Karpas-422 (cell line): ENCODE data around the gene CNTN4. TPM values are rescaled to one million over a fixed set of nuclear protein-coding genes. Genes with fewer than 3 reads are reported as not detected.

Source experiments
- DNase-seq: peaks from one replicate; pipeline ENCODE4 v3.0.0-alpha.2; 2015
- H2AFZ ChIP-seq: fragments of 200-600 bp; sonication (generic); 2 replicates; pipeline ENCODE4 v1.6.1; 2014; ENCODE audit warnings: antibody characterized with exemption, low read length, mixed read lengths
- H3K27ac ChIP-seq: fragments of 200-600 bp; sonication (generic); 2 replicates; pipeline ENCODE4 v1.5.1; 2014; ENCODE audit warnings: mild to moderate bottlenecking, low read length, moderate library complexity
- H3K27me3 ChIP-seq: fragments of 200-600 bp; sonication (generic); 2 replicates; pipeline ENCODE4 v1.6.1; 2014; ENCODE audit warnings: low read length, mixed read lengths
- H3K36me3 ChIP-seq: fragments of 200-600 bp; sonication (generic); 2 replicates; pipeline ENCODE4 v1.6.1; 2014; ENCODE audit warnings: low read length, mixed read lengths; ENCODE audit not compliant: insufficient read depth
- H3K4me1 ChIP-seq: fragments of 200-600 bp; sonication (generic); 2 replicates; pipeline ENCODE4 v1.6.1; 2014; ENCODE audit warnings: mild to moderate bottlenecking, low read length, mixed read lengths
- H3K4me2 ChIP-seq: fragments of 200-600 bp; sonication (generic); 2 replicates; pipeline ENCODE4 v1.6.1; 2014; ENCODE audit warnings: low read length, low read depth, mild to moderate bottlenecking; ENCODE audit not compliant: poor library complexity, severe bottlenecking
- H3K4me3 ChIP-seq: fragments of 200-600 bp; sonication (generic); 2 replicates; pipeline ENCODE4 v1.5.1; 2014; ENCODE audit warnings: mild to moderate bottlenecking, antibody characterized with exemption, low read length, mixed read lengths
- H3K79me2 ChIP-seq: fragments of 200-600 bp; sonication (generic); 2 replicates; pipeline ENCODE4 v1.6.1; 2014; ENCODE audit warnings: mild to moderate bottlenecking, low read length, mixed read lengths
- H3K9ac ChIP-seq: fragments of 200-600 bp; sonication (generic); 2 replicates; pipeline ENCODE4 v1.6.0; 2014; ENCODE audit warnings: low read length
- H3K9me2 ChIP-seq: fragments of 200-600 bp; sonication (generic), shearing (Covaris generic); replicated peaks from 2 replicates; pipeline ENCODE4 v1.6.0; 2014; ENCODE audit warnings: mild to moderate bottlenecking, low read length, moderate library complexity; ENCODE audit not compliant: insufficient read depth
- H3K9me3 ChIP-seq: fragments of 300-700, 200-600 bp; sonication (generic); 2 replicates; pipeline ENCODE4 v1.6.1; 2014; ENCODE audit warnings: low read length, mixed read lengths
- H4K20me1 ChIP-seq: fragments of 200-600 bp; sonication (generic); 2 replicates; pipeline ENCODE4 v1.6.1; 2014; ENCODE audit warnings: mild to moderate bottlenecking, antibody characterized with exemption, low read length, low read depth; ENCODE audit not compliant: insufficient read depth
- total RNA-seq: library from RNA; depleted of rRNA; stranded (reverse); fragments of >200 nt; shearing (Covaris generic); gene quantifications from 2 replicates; pipeline ENCODE4 v1.2.3, GENCODE V29; 2014; ENCODE audit warnings: low replicate concordance

The CNTN4 gene
- total RNA-seq, 1 experiment from 2014 or later, result 0.19 TPM

- H4K20me1 ChIP-seq, result no peaks in the 10 kb centered on the region
- H3K27me3 ChIP-seq, result no peaks in the 10 kb centered on the region; the same call in 1 of the 2 replicates
- DNase-seq, result no peak
- no peak overlapping the region for H3K9ac ChIP-seq
- peaks cover 8% of the 10 kb centered on the region; the same call in 1 of the 2 replicates for H3K4me1 ChIP-seq
- no peaks in the 10 kb centered on the region for H3K36me3 ChIP-seq
- no peak overlapping the region for H3K27ac ChIP-seq
- H2AFZ ChIP-seq, result no peak overlapping the region
- no peaks in the 10 kb centered on the region for H3K9me3 ChIP-seq
- H3K79me2 ChIP-seq, result no peaks in the 10 kb centered on the region
- no peak overlapping the region for H3K4me3 ChIP-seq
- H3K9me2 ChIP-seq, result no peaks in the 10 kb centered on the region
- no peak overlapping the region for H3K4me2 ChIP-seq
Measured at GRCh38 chr3:2706836-2707210, 608.2 kb downstream of the CNTN4 start.

- Histone ChIP-seq H3K9me3 (no peaks in the 10 kb centered on the region), H3K27ac (no peak overlapping the region), H3K9me2 (no peaks in the 10 kb centered on the region), H4K20me1 (no peaks in the 10 kb centered on the region), H3K36me3 (no peaks in the 10 kb centered on the region), H3K4me2 (no peak overlapping the region), H3K79me2 (no peaks in the 10 kb centered on the region), H3K4me1 (peaks cover 26% of the 10 kb centered on the region), H3K27me3 (no peaks in the 10 kb centered on the region; the same call in 1 of the 2 replicates), H3K9ac (no peak overlapping the region), H2AFZ (no peak overlapping the region), H3K4me3 (no peak overlapping the region)
- DNase-seq, result no peak
Measured at GRCh38 chr3:2711081-2711480, 612.4 kb downstream of the CNTN4 start.

- Histone ChIP-seq H3K27me3 (no peaks in the 10 kb centered on the region), H3K4me3 (no peak overlapping the region), H3K4me1 (peaks cover 26% of the 10 kb centered on the region), H3K9ac (no peak overlapping the region), H3K36me3 (no peaks in the 10 kb centered on the region), H2AFZ (no peak overlapping the region; the same call in 1 of the 2 replicates), H3K4me2 (no peak overlapping the region), H3K27ac (no peak overlapping the region), H3K9me2 (no peaks in the 10 kb centered on the region), H3K9me3 (no peaks in the 10 kb centered on the region), H4K20me1 (no peaks in the 10 kb centered on the region), H3K79me2 (no peaks in the 10 kb centered on the region)
- peak; percentile 67 for DNase-seq
Measured at GRCh38 chr3:2713923-2714322, 615.3 kb downstream of the CNTN4 start.

GRCh38 chr3:2714834-2715233 is 616.2 kb downstream of the CNTN4 start:
- Histone ChIP-seq H3K27ac (no peak overlapping the region), H3K9me2 (no peaks in the 10 kb centered on the region)

GRCh38 chr3:2727101-2727500 is 628.4 kb downstream of the CNTN4 start:
- DNase-seq, result no peak
- no peaks in the 10 kb centered on the region for H3K9me2 ChIP-seq

More at GRCh38 chr3:2714834-2715233, 616.2 kb downstream of the CNTN4 start:
- H3K79me2 ChIP-seq, result no peaks in the 10 kb centered on the region
- no peak for DNase-seq
- H4K20me1 ChIP-seq, result no peaks in the 10 kb centered on the region
- no peaks in the 10 kb centered on the region for H3K27me3 ChIP-seq
- no peaks in the 10 kb centered on the region for H3K9me3 ChIP-seq
- peak overlapping the region; percentile 27; the same call in 1 of the 2 replicates for H2AFZ ChIP-seq
- H3K4me1 ChIP-seq, result peaks cover 26% of the 10 kb centered on the region
- no peak overlapping the region for H3K4me2 ChIP-seq
- no peaks in the 10 kb centered on the region for H3K36me3 ChIP-seq
- H3K4me3 ChIP-seq, result no peak overlapping the region
- no peak overlapping the region for H3K9ac ChIP-seq

GRCh38 chr3:2727610-2728318 is 629.1 kb downstream of the CNTN4 start:
- Histone ChIP-seq H2AFZ (0 out of 2 replicates have a peak overlapping the region, but pooled peaks have one; percentile 41), H3K27me3 (no peaks in the 10 kb centered on the region), H4K20me1 (no peaks in the 10 kb centered on the region), H3K36me3 (no peaks in the 10 kb centered on the region), H3K9me3 (no peaks in the 10 kb centered on the region), H3K4me2 (peak overlapping the region; percentile 57), H3K79me2 (no peaks in the 10 kb centered on the region), H3K4me3 (no peak overlapping the region; the same call in 1 of the 2 replicates), H3K27ac (peak overlapping the region; percentile 65), H3K9ac (0 out of 2 replicates have a peak overlapping the region, but pooled peaks have one; percentile 14), H3K9me2 (no peaks in the 10 kb centered on the region), H3K4me1 (peaks cover 66% of the 10 kb centered on the region)
- DNase-seq, result no peak

More at GRCh38 chr3:2727101-2727500, 628.4 kb downstream of the CNTN4 start:
- Histone ChIP-seq H3K9me3 (no peaks in the 10 kb centered on the region), H3K4me3 (no peak overlapping the region), H3K27me3 (no peaks in the 10 kb centered on the region), H3K79me2 (no peaks in the 10 kb centered on the region), H3K4me2 (no peak overlapping the region), H3K4me1 (peaks cover 71% of the 10 kb centered on the region), H3K36me3 (no peaks in the 10 kb centered on the region), H2AFZ (no peak overlapping the region), H4K20me1 (no peaks in the 10 kb centered on the region), H3K9ac (no peak overlapping the region), H3K27ac (no peak overlapping the region)

GRCh38 chr3:2731843-2732242 is 633.2 kb downstream of the CNTN4 start:
- Histone ChIP-seq H3K27me3 (no peaks in the 10 kb centered on the region), H3K27ac (no peak overlapping the region), H2AFZ (no peak overlapping the region), H3K4me1 (peaks cover 44% of the 10 kb centered on the region), H3K79me2 (no peaks in the 10 kb centered on the region), H3K4me2 (no peak overlapping the region), H3K9me2 (no peaks in the 10 kb centered on the region), H4K20me1 (no peaks in the 10 kb centered on the region), H3K9me3 (no peaks in the 10 kb centered on the region), H3K36me3 (no peaks in the 10 kb centered on the region), H3K4me3 (no peak overlapping the region), H3K9ac (no peak overlapping the region)
- DNase-seq, result no peak

GRCh38 chr3:2735392-2735894 is 636.8 kb downstream of the CNTN4 start:
- Histone ChIP-seq H3K36me3 (no peaks in the 10 kb centered on the region), H3K4me1 (peaks cover 37% of the 10 kb centered on the region), H4K20me1 (no peaks in the 10 kb centered on the region), H3K27me3 (no peaks in the 10 kb centered on the region), H3K27ac (no peak overlapping the region), H2AFZ (no peak overlapping the region), H3K4me3 (no peak overlapping the region; the same call in 1 of the 2 replicates), H3K4me2 (peak overlapping the region; percentile 47), H3K79me2 (no peaks in the 10 kb centered on the region), H3K9me3 (no peaks in the 10 kb centered on the region), H3K9ac (no peak overlapping the region), H3K9me2 (no peaks in the 10 kb centered on the region)
- DNase-seq, result no peak
